Measurements from ENCODE around the gene MYRIP. TPM values are rescaled to one million over a fixed set of nuclear protein-coding genes. Genes with fewer than 3 reads are reported as not detected.
"Not testable (repeated sequence)": the region's sequence is repeated elsewhere in the genome, so short reads cannot be mapped to it uniquely, and the experiment has no call there.

Gene MYRIP
- polyA plus RNA-seq, 6 donors from 2014 or later = not detected

- DNase-seq (no peak), ATAC-seq (ENCODE audit: low read depth in 2 of 2) (no peak)
- Mint-ChIP-seq H3K27me3 (peaks cover 8 to 13% (median 8%) of the 10 kb centered on the region in 3 donors), H3K27ac (no peak overlapping the region), H3K4me1 (no peaks in the 10 kb centered on the region), H3K9me3 (no peaks in the 10 kb centered on the region), H3K36me3 (no peaks in the 10 kb centered on the region), H3K4me3 (no peak overlapping the region)
These were observed 203.0 kb downstream of the MYRIP start for GRCh38 chr3:40012381-40012780.

GRCh38 chr3:40016391-40016790, 207.0 kb downstream of the MYRIP start:
- Mint-ChIP-seq H3K9me3 (no peaks in the 10 kb centered on the region), H3K36me3 (no peaks in the 10 kb centered on the region), H3K4me1 (no peaks in the 10 kb centered on the region), H3K27ac (no peak overlapping the region), H3K27me3 (peaks cover 13 to 26% (median 14%) of the 10 kb centered on the region in 3 donors), H3K4me3 (no peak overlapping the region)
- DNase-seq (no peak), ATAC-seq (ENCODE audit: low read depth in 2 of 2) (no peak)

- Mint-ChIP-seq H3K9me3 (peaks cover 0 to 5% (median 0%) of the 10 kb centered on the region in 7 donors), H3K36me3 (no peaks in the 10 kb centered on the region), H3K27ac (no peak overlapping the region), H3K4me1 (no peaks in the 10 kb centered on the region), H3K4me3 (no peak overlapping the region), H3K27me3 (peaks cover 14 to 37% (median 18%) of the 10 kb centered on the region in 3 donors)
- ATAC-seq (ENCODE audit: low read depth in 2 of 2) = no peak
- no peak for DNase-seq
These were observed 209.0 kb downstream of the MYRIP start for GRCh38 chr3:40018369-40018768.

- DNase-seq (no peak), ATAC-seq (ENCODE audit: low read depth in 2 of 2) (no peak)
- Mint-ChIP-seq H3K36me3 (no peaks in the 10 kb centered on the region), H3K27me3 (peaks cover 14 to 37% (median 18%) of the 10 kb centered on the region in 3 donors), H3K27ac (no peak overlapping the region), H3K9me3 (peaks cover 2 to 10% (median 5%) of the 10 kb centered on the region in 7 donors), H3K4me1 (no peaks in the 10 kb centered on the region), H3K4me3 (no peak overlapping the region)
These were observed 210.0 kb downstream of the MYRIP start for GRCh38 chr3:40019376-40019775.

- peaks cover 14 to 37% (median 14%) of the 10 kb centered on the region in 3 donors for H3K27me3 Mint-ChIP-seq
- peaks cover 4 to 6% of the 10 kb centered on the region in 2 donors for H3K36me3 Mint-ChIP-seq
- no peaks in the 10 kb centered on the region for H3K4me1 Mint-ChIP-seq
- peaks cover 6 to 18% (median 12%) of the 10 kb centered on the region in 7 donors for H3K9me3 Mint-ChIP-seq
- ATAC-seq (ENCODE audit: low read depth in 2 of 2) (no peak), DNase-seq (no peak)
- H3K27ac Mint-ChIP-seq = no peak overlapping the region
- no peak overlapping the region for H3K4me3 Mint-ChIP-seq
These were observed 211.3 kb downstream of the MYRIP start for GRCh38 chr3:40020689-40021088.

- peaks cover 8 to 31% (median 11%) of the 10 kb centered on the region in 3 donors for H3K27me3 Mint-ChIP-seq
- no peak overlapping the region for H3K4me3 Mint-ChIP-seq
- ATAC-seq (ENCODE audit: low read depth in 2 of 2) (no peak), DNase-seq (no peak)
- peaks cover 6 to 8% of the 10 kb centered on the region in 2 donors for H3K36me3 Mint-ChIP-seq
- H3K27ac Mint-ChIP-seq = no peak overlapping the region
- H3K9me3 Mint-ChIP-seq = peaks cover 12 to 25% (median 15%) of the 10 kb centered on the region in 7 donors
- no peaks in the 10 kb centered on the region for H3K4me1 Mint-ChIP-seq
These were observed 211.9 kb downstream of the MYRIP start for GRCh38 chr3:40021338-40021737.

- Mint-ChIP-seq H3K27ac (no peak overlapping the region), H3K4me1 (no peaks in the 10 kb centered on the region), H3K4me3 (no peak overlapping the region), H3K9me3 (peaks cover 21 to 35% (median 23%) of the 10 kb centered on the region in 7 donors), H3K27me3 (peaks cover 6 to 35% (median 14%) of the 10 kb centered on the region in 3 donors), H3K36me3 (peaks cover 14 to 17% of the 10 kb centered on the region in 2 donors)
- DNase-seq = no peak
- ATAC-seq (ENCODE audit: low read depth in 2 of 2) = no peak
These were observed 213.0 kb downstream of the MYRIP start for GRCh38 chr3:40022297-40022827.

- peaks cover 15 to 21% of the 10 kb centered on the region in 2 donors for H3K36me3 Mint-ChIP-seq
- peaks cover 24 to 37% (median 27%) of the 10 kb centered on the region in 7 donors for H3K9me3 Mint-ChIP-seq
- ATAC-seq (ENCODE audit: low read depth in 2 of 2) = no peak
- H3K4me1 Mint-ChIP-seq = no peaks in the 10 kb centered on the region
- no peak for DNase-seq
- H3K27ac Mint-ChIP-seq = no peak overlapping the region
- H3K27me3 Mint-ChIP-seq = peaks cover 0 to 22% (median 14%) of the 10 kb centered on the region in 3 donors
- no peak overlapping the region for H3K4me3 Mint-ChIP-seq
These were observed 215.1 kb downstream of the MYRIP start for GRCh38 chr3:40024526-40024925.

- not testable (repeated sequence) for DNase-seq; H3K4me3 Mint-ChIP-seq; H3K27ac Mint-ChIP-seq; ATAC-seq (ENCODE audit: low read depth in 2 of 2); H3K4me1 Mint-ChIP-seq
- peaks cover 25 to 44% (median 30%) of the 10 kb centered on the region in 7 donors for H3K9me3 Mint-ChIP-seq
- peaks cover 15 to 21% of the 10 kb centered on the region in 2 donors for H3K36me3 Mint-ChIP-seq
- peaks cover 0 to 21% (median 15%) of the 10 kb centered on the region in 3 donors for H3K27me3 Mint-ChIP-seq
These were observed 216.5 kb downstream of the MYRIP start for GRCh38 chr3:40025892-40026291.

GRCh38 chr3:40035177-40035576, 225.8 kb downstream of the MYRIP start:
- Mint-ChIP-seq H3K36me3 (no peaks in the 10 kb centered on the region), H3K4me3 (no peak overlapping the region), H3K27ac (no peak overlapping the region), H3K27me3 (peaks cover 0 to 6% (median 0%) of the 10 kb centered on the region in 3 donors), H3K9me3 (peaks cover 0 to 12% (median 4%) of the 10 kb centered on the region in 7 donors), H3K4me1 (no peaks in the 10 kb centered on the region)
- ATAC-seq (ENCODE audit: low read depth in 2 of 2) (no peak), DNase-seq (no peak)

- Mint-ChIP-seq H3K4me1 (no peaks in the 10 kb centered on the region), H3K4me3 (no peak overlapping the region), H3K36me3 (no peaks in the 10 kb centered on the region), H3K9me3 (peaks cover 0 to 6% (median 2%) of the 10 kb centered on the region in 7 donors), H3K27me3 (no peaks in the 10 kb centered on the region), H3K27ac (no peak overlapping the region)
- ATAC-seq (ENCODE audit: low read depth in 2 of 2) (no peak), DNase-seq (no peak)
These were observed 228.2 kb downstream of the MYRIP start for GRCh38 chr3:40037582-40037981.

- H3K9me3 Mint-ChIP-seq = peaks cover 0 to 4% (median 0%) of the 10 kb centered on the region in 7 donors
- no peak for DNase-seq
- H3K27me3 Mint-ChIP-seq = no peaks in the 10 kb centered on the region
- no peaks in the 10 kb centered on the region for H3K36me3 Mint-ChIP-seq
- H3K27ac Mint-ChIP-seq = no peak overlapping the region
- no peaks in the 10 kb centered on the region for H3K4me1 Mint-ChIP-seq
- no peak for ATAC-seq (ENCODE audit: low read depth in 2 of 2)
- no peak overlapping the region for H3K4me3 Mint-ChIP-seq
These were observed 233.5 kb downstream of the MYRIP start for GRCh38 chr3:40042752-40043443.

GRCh38 chr3:40043444-40043755, 234.0 kb downstream of the MYRIP start:
- Mint-ChIP-seq H3K27me3 (no peaks in the 10 kb centered on the region), H3K4me3 (no peak overlapping the region), H3K9me3 (peaks cover 0 to 4% (median 0%) of the 10 kb centered on the region in 7 donors), H3K27ac (no peak overlapping the region), H3K4me1 (no peaks in the 10 kb centered on the region), H3K36me3 (no peaks in the 10 kb centered on the region)
- DNase-seq = no peak
- ATAC-seq (ENCODE audit: low read depth in 2 of 2) = no peak

- Mint-ChIP-seq H3K4me1 (no peaks in the 10 kb centered on the region), H3K36me3 (no peaks in the 10 kb centered on the region), H3K27ac (no peak overlapping the region), H3K4me3 (no peak overlapping the region), H3K27me3 (no peaks in the 10 kb centered on the region), H3K9me3 (peaks cover 0 to 4% (median 0%) of the 10 kb centered on the region in 7 donors)
- ATAC-seq (ENCODE audit: low read depth in 2 of 2) = no peak
- DNase-seq = no peak
These were observed 235.1 kb downstream of the MYRIP start for GRCh38 chr3:40044487-40044886.

Measured in naive B cell (primary cell).